ENCODE data around the gene GFPT1.
A peak's percentile ranks its signal among the peaks of the same experiment; 100 is the strongest.

The GFPT1 gene

GRCh38 chr2:69316550-69316949 lies 70.5 kb downstream of the GFPT1 start:
- DNase-seq (ENCODE audit: low read depth) = no peak

- DNase-seq (ENCODE audit: low read depth) = no peak
These were observed 71.8 kb downstream of the GFPT1 start for GRCh38 chr2:69315160-69315761.

- DNase-seq (ENCODE audit: low read depth) = no peak
These were observed 76.0 kb downstream of the GFPT1 start for GRCh38 chr2:69311024-69311416.

- no peak for DNase-seq (ENCODE audit: low read depth)
These were observed 76.7 kb downstream of the GFPT1 start for GRCh38 chr2:69310111-69311023.

GRCh38 chr2:69309351-69310110 lies 77.5 kb downstream of the GFPT1 start:
- DNase-seq (ENCODE audit: low read depth) = no peak

- DNase-seq (ENCODE audit: low read depth) = no peak
These were observed 78.7 kb downstream of the GFPT1 start for GRCh38 chr2:69308338-69308737.

GRCh38 chr2:69307579-69308064 lies 79.4 kb downstream of the GFPT1 start:
- no peak for DNase-seq (ENCODE audit: low read depth)

GRCh38 chr2:69306822-69307578 lies 80.0 kb downstream of the GFPT1 start:
- DNase-seq (ENCODE audit: low read depth) = no peak

- DNase-seq (ENCODE audit: low read depth) = no peak
These were observed 80.6 kb downstream of the GFPT1 start for GRCh38 chr2:69306393-69306821.

GRCh38 chr2:69305712-69306392 lies 81.2 kb downstream of the GFPT1 start:
- DNase-seq (ENCODE audit: low read depth) = no peak

- DNase-seq (ENCODE audit: low read depth) = no peak
These were observed 81.9 kb downstream of the GFPT1 start for GRCh38 chr2:69305166-69305565.

- no peak for DNase-seq (ENCODE audit: low read depth)
These were observed 82.4 kb downstream of the GFPT1 start for GRCh38 chr2:69304656-69305055.

- DNase-seq (ENCODE audit: low read depth) = no peak
These were observed 86.4 kb downstream of the GFPT1 start for GRCh38 chr2:69300650-69301049.

- DNase-seq (ENCODE audit: low read depth) = no peak
These were observed 87.1 kb downstream of the GFPT1 start for GRCh38 chr2:69299772-69300516.

- no peak for DNase-seq (ENCODE audit: low read depth)
These were observed 88.2 kb downstream of the GFPT1 start for GRCh38 chr2:69298862-69299261.

GRCh38 chr2:69298261-69298660 lies 88.8 kb downstream of the GFPT1 start:
- DNase-seq (ENCODE audit: low read depth) = peak; percentile 87

GRCh38 chr2:69297216-69297615 lies 89.8 kb downstream of the GFPT1 start:
- DNase-seq (ENCODE audit: low read depth) = no peak

- no peak for DNase-seq (ENCODE audit: low read depth)
These were observed 90.6 kb downstream of the GFPT1 start for GRCh38 chr2:69296421-69296820.

GRCh38 chr2:69292256-69292655 lies 94.8 kb downstream of the GFPT1 start:
- no peak for DNase-seq (ENCODE audit: low read depth)

- DNase-seq (ENCODE audit: low read depth) = no peak
These were observed 95.3 kb downstream of the GFPT1 start for GRCh38 chr2:69291721-69292120.

All from GM04503 (cell line).